H1 (cell line): ENCODE measurements around the gene GPR34.

Experiments used
- EP300 ChIP-seq, 2 experiments: IDR thresholded peaks; 1 replicate in 1 of 2; 2 replicates in 1 of 2; pipeline ENCODE4 v1.6.1; 2011 to 2012; ENCODE audit warnings: low read depth in 2 of 2, low read length in 2 of 2, mild to moderate bottlenecking in 2 of 2, borderline replicate concordance in 1 of 2, inconsistent platforms in 1 of 2, moderate library complexity in 1 of 2
- EZH2 ChIP-seq: fragments of 200-600 bp; sonication (generic); IDR thresholded peaks from 2 replicates; pipeline ENCODE4 v1.7.1; 2012; ENCODE audit warnings: low read depth, mild to moderate bottlenecking, moderate library complexity, low read length, inconsistent platforms; ENCODE audit not compliant: severe bottlenecking
- GABPA ChIP-seq: IDR thresholded peaks from 2 replicates; pipeline ENCODE4 v1.6.1; 2011; ENCODE audit warnings: mild to moderate bottlenecking, low read length, moderate library complexity, borderline replicate concordance; ENCODE audit not compliant: insufficient read depth
- GTF2F1 ChIP-seq: IDR thresholded peaks from 2 replicates; pipeline ENCODE4 v1.6.1; 2012; ENCODE audit warnings: low read depth, low read length, improper control_type of control experiment, borderline replicate concordance
- HDAC2 ChIP-seq, 2 experiments: fragments of 300-600 bp in 1 of 2; sonication (generic) in 1 of 2; IDR thresholded peaks; 2 replicates each; pipeline ENCODE4 v1.6.1; 2011 to 2012; ENCODE audit warnings: low read depth in 2 of 2, low read length in 2 of 2, mild to moderate bottlenecking in 2 of 2, moderate library complexity in 2 of 2, borderline replicate concordance in 1 of 2, inconsistent platforms in 1 of 2
- NANOG ChIP-seq: IDR thresholded peaks from 2 replicates; pipeline ENCODE4 v1.6.1; 2011; ENCODE audit warnings: low read length, low read depth, mild to moderate bottlenecking, inconsistent platforms; ENCODE audit not compliant: insufficient read depth, poor library complexity, severe bottlenecking
- POLR2A ChIP-seq, 2 experiments: IDR thresholded peaks; 1 replicate in 1 of 2; 2 replicates in 1 of 2; pipeline ENCODE4 v1.6.1; 2011; ENCODE audit warnings: low read depth in 2 of 2, low read length in 2 of 2, mild to moderate bottlenecking in 2 of 2; ENCODE audit errors: control extremely low read depth in 1 of 2
- POLR2AphosphoS5 ChIP-seq: IDR thresholded peaks from 2 replicates; pipeline ENCODE4 v1.6.1; 2011; ENCODE audit warnings: low read depth, low read length
- TBP ChIP-seq: IDR thresholded peaks from 2 replicates; pipeline ENCODE4 v1.6.1; 2011; ENCODE audit warnings: low read depth, low read length, improper control_type of control experiment
- YY1 ChIP-seq: IDR thresholded peaks from 2 replicates; pipeline ENCODE4 v1.6.1; 2011; ENCODE audit warnings: low read depth, mild to moderate bottlenecking, low read length
- TF ChIP-seq, protein P1 (sequence below), 3 experiments: IDR thresholded peaks; 1 replicate in 2 of 3; 2 replicates in 1 of 3; pipeline versions ENCODE4 v1.5.1 to v1.6.1; 2011; ENCODE audit warnings: low read length in 3 of 3, mild to moderate bottlenecking in 3 of 3, inconsistent platforms in 2 of 3, low read depth in 1 of 3, moderate library complexity in 1 of 3; ENCODE audit not compliant: insufficient read depth in 1 of 3; ENCODE audit errors: control extremely low read depth in 1 of 3
- TF ChIP-seq, protein P2 (sequence below): IDR thresholded peaks from 2 replicates; pipeline ENCODE4 v1.6.1; 2011; ENCODE audit warnings: low read length, improper control_type of control experiment

DNA sequence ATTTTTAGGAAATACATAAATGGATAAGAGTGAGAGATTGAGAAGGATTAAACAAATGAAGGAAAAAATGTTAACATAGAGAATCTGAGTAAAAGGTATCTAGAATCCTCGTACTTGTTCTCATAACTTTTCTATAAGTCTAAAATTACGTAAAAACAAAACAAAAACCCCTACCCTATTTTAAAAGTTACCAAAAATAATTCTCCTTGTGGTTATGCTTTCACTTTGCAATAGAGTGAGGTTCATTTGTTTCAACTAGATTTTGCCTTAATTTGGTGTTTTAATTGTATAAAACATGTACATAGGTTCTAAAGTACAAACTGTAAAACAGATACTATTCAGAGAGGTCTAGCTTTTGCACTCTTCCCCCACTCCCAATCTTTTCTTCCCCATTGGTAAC is 3.8 kb upstream of the GPR34 start:
- TF ChIP-seq POLR2AphosphoS5 (no peak), GABPA (no peak), HDAC2 (IDR thresholded peaks at IDR 0.05; ENCODE audit: borderline replicate concordance in 1 of 2, low read depth in 2 of 2, low read length in 2 of 2) (no peak), EP300 (IDR thresholded peaks at IDR 0.05; ENCODE audit: borderline replicate concordance in 1 of 2, low read depth in 2 of 2, low read length in 2 of 2) (no peak), NANOG (no peak), POLR2A (IDR thresholded peaks at IDR 0.05; ENCODE audit: control extremely low read depth in 1 of 2, low read depth in 2 of 2, low read length in 2 of 2) (no peak), TBP (no peak), YY1 (no peak), EZH2 (no peak), GTF2F1 (no peak)
- TF ChIP-seq, protein P1, sequence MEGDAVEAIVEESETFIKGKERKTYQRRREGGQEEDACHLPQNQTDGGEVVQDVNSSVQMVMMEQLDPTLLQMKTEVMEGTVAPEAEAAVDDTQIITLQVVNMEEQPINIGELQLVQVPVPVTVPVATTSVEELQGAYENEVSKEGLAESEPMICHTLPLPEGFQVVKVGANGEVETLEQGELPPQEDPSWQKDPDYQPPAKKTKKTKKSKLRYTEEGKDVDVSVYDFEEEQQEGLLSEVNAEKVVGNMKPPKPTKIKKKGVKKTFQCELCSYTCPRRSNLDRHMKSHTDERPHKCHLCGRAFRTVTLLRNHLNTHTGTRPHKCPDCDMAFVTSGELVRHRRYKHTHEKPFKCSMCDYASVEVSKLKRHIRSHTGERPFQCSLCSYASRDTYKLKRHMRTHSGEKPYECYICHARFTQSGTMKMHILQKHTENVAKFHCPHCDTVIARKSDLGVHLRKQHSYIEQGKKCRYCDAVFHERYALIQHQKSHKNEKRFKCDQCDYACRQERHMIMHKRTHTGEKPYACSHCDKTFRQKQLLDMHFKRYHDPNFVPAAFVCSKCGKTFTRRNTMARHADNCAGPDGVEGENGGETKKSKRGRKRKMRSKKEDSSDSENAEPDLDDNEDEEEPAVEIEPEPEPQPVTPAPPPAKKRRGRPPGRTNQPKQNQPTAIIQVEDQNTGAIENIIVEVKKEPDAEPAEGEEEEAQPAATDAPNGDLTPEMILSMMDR (IDR thresholded peaks at IDR 0.05; ENCODE audit: control extremely low read depth in 1 of 3, insufficient read depth in 1 of 3, low read depth in 1 of 3, low read length in 3 of 3), result no peak
- TF ChIP-seq, protein P2, sequence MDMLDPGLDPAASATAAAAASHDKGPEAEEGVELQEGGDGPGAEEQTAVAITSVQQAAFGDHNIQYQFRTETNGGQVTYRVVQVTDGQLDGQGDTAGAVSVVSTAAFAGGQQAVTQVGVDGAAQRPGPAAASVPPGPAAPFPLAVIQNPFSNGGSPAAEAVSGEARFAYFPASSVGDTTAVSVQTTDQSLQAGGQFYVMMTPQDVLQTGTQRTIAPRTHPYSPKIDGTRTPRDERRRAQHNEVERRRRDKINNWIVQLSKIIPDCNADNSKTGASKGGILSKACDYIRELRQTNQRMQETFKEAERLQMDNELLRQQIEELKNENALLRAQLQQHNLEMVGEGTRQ, result no peak
